Mammary epithelial cell (primary cell): Measurements from ENCODE around the gene NAT10.

Experiments
- EZH2 ChIP-seq: IDR thresholded peaks from 2 replicates; pipeline ENCODE4 v1.6.1; 2012; ENCODE audit warnings: low read length, inconsistent platforms, borderline replicate concordance
- TF ChIP-seq, protein P1 (sequence below), 2 donors: IDR thresholded peaks in 1 of 2; conservative IDR thresholded peaks in 1 of 2; 2 replicates each; pipeline ENCODE4 v1.5.1; 2011 to 2012; ENCODE audit warnings: inconsistent platforms in 2 of 2, low read length in 2 of 2, mild to moderate bottlenecking in 2 of 2, control low read depth in 1 of 2, low read depth in 1 of 2; ENCODE audit not compliant: insufficient read depth in 1 of 2; ENCODE audit errors: extremely low read depth in 1 of 2

DNA sequence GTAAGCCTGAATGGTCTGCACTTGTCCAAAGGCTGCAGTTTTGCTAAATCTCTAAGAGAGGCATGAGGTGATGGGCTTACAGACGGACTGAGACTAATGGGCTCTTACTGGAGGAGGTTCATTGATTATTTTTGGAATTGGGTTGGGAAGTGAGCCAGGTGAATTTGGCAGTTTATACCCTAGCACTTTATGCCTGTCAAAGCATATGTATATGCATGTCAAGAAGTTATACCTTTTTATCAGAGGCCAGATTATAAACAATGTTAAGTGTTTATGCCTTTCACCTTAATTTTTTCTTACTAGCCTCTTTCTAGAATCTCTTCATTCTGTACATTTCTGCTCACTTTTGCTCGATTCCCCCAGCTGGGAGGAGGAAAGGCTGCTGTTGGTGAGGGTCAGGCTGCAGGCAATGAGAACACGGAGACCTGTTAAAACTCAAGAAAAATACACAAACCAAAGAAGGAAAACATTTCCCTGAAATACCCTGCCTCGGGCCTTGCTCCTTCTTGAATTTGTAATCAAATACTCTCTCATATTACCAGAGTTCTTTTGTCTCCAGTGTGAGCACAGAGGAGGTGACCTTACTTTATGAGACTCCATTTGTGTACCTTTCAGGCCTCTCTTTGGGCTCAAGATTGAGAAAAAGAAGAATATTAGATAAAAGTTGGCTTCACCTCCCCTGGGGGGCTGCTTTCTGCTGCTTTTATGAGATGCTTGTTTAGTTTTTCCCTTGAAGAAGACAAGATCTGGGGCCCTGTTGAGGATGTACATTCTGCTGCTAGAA is 19.6 kb downstream of the NAT10 start:
- TF ChIP-seq, protein P1, sequence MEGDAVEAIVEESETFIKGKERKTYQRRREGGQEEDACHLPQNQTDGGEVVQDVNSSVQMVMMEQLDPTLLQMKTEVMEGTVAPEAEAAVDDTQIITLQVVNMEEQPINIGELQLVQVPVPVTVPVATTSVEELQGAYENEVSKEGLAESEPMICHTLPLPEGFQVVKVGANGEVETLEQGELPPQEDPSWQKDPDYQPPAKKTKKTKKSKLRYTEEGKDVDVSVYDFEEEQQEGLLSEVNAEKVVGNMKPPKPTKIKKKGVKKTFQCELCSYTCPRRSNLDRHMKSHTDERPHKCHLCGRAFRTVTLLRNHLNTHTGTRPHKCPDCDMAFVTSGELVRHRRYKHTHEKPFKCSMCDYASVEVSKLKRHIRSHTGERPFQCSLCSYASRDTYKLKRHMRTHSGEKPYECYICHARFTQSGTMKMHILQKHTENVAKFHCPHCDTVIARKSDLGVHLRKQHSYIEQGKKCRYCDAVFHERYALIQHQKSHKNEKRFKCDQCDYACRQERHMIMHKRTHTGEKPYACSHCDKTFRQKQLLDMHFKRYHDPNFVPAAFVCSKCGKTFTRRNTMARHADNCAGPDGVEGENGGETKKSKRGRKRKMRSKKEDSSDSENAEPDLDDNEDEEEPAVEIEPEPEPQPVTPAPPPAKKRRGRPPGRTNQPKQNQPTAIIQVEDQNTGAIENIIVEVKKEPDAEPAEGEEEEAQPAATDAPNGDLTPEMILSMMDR (conservative IDR thresholded peaks at IDR 0.05 in 1 of 2, IDR thresholded peaks at IDR 0.05 in 1 of 2; ENCODE audit: extremely low read depth in 1 of 2, insufficient read depth in 1 of 2, low read depth in 1 of 2, low read length in 2 of 2), result no peak
- no peak for TF ChIP-seq EZH2
